22Rv1 (cell line): ENCODE data around the gene ATP1A4.

ENCODE experiments used
- H3K27ac ChIP-seq: fragments of 450-650 bp; 2 replicates; pipeline ENCODE4 v1.5.1; 2017
- ZFX ChIP-seq: fragments of 450-650 bp; IDR thresholded peaks from 2 replicates; pipeline ENCODE4 v1.6.1; 2017; ENCODE audit warnings: antibody characterized with exemption, borderline replicate concordance
- TF ChIP-seq, protein P1 (sequence below): fragments of 450-650 bp; IDR thresholded peaks from 2 replicates; pipeline ENCODE4 v1.5.1; 2017; ENCODE audit warnings: mild to moderate bottlenecking

Gene ATP1A4

GRCh38 chr1:160221089-160221488 is 69.7 kb downstream of the ATP1A4 start:
- no peak overlapping the region for H3K27ac ChIP-seq
- no peak for TF ChIP-seq ZFX
- TF ChIP-seq, protein P1, sequence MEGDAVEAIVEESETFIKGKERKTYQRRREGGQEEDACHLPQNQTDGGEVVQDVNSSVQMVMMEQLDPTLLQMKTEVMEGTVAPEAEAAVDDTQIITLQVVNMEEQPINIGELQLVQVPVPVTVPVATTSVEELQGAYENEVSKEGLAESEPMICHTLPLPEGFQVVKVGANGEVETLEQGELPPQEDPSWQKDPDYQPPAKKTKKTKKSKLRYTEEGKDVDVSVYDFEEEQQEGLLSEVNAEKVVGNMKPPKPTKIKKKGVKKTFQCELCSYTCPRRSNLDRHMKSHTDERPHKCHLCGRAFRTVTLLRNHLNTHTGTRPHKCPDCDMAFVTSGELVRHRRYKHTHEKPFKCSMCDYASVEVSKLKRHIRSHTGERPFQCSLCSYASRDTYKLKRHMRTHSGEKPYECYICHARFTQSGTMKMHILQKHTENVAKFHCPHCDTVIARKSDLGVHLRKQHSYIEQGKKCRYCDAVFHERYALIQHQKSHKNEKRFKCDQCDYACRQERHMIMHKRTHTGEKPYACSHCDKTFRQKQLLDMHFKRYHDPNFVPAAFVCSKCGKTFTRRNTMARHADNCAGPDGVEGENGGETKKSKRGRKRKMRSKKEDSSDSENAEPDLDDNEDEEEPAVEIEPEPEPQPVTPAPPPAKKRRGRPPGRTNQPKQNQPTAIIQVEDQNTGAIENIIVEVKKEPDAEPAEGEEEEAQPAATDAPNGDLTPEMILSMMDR = no peak

DNA sequence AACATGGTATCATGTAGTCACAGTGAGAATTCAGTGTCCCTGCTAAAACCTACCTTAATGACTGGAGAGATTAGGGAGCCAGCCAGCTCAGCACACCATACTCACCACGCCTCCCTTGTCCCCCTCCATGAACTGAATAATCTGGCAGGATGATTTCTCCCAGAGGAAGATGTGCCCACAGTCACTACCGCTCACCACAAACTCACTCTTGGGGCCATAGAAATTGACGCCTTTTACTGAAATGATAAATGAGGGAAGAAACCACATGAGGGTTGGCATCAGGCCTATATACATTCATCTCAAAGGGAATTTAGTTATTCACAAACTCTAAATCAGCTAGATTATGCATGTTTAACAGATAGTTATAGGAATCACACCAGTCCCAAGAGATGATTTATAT is 71.1 kb downstream of the ATP1A4 start:
- no peak overlapping the region for H3K27ac ChIP-seq
- TF ChIP-seq, protein P1 = no peak
- no peak for TF ChIP-seq ZFX

- no peak overlapping the region for H3K27ac ChIP-seq
- TF ChIP-seq, protein P1 = no peak
- TF ChIP-seq ZFX = no peak
These were observed 73.2 kb downstream of the ATP1A4 start for GRCh38 chr1:160224606-160225005.

- TF ChIP-seq, protein P1 = no peak
- no peak for TF ChIP-seq ZFX
- H3K27ac ChIP-seq = no peak overlapping the region
These were observed 73.9 kb downstream of the ATP1A4 start for GRCh38 chr1:160225345-160225744.

DNA sequence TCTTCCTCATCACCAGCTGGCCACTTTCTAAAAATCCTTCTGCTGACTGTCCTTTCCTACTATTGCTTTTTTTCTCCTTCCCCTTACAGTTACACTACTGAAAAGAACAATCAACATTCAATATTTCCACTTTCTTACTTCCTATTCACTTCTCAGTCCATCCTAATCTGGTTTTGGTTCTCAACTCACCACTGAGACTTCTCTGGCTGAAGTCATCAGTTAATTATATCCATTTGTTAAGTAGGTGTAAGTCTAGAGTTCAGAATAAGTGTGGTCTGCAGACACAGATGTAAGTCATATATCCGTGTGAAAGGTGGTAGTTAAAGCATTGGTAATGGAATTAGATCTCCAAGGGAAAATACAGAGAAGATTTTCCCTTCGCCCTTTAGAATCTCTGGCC is 75.2 kb downstream of the ATP1A4 start:
- H3K27ac ChIP-seq = 0 out of 2 replicates have a peak overlapping the region, but pooled peaks have one; percentile 3

DNA sequence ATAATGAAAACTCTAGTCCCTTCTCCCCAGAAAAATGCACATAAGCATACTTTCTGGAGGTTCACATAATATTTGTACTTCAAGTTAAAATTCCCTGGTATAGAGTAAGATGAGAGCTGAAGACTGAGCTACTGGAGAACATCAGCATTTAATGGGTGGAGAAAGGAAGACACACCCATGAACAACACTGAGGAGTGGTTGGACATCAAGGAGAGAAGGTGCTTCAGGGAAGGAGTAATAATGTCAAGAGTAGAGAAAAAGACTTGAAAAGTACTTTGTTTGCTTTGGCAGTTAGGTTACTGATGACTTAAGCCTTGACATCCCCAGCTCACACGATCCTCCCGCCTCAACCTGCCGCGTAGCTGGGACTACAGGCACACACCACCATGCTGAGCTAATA is 75.6 kb downstream of the ATP1A4 start:
- no peak for TF ChIP-seq ZFX
- TF ChIP-seq, protein P1 = no peak

More for the DNA sequence above, 75.2 kb downstream of the ATP1A4 start:
- TF ChIP-seq, protein P1 = no peak
- no peak for TF ChIP-seq ZFX

GRCh38 chr1:160227561-160227960 is 76.2 kb downstream of the ATP1A4 start:
- no peak overlapping the region for H3K27ac ChIP-seq

More for the DNA sequence above, 75.6 kb downstream of the ATP1A4 start:
- H3K27ac ChIP-seq = 0 out of 2 replicates have a peak overlapping the region, but pooled peaks have one; percentile 3

More at GRCh38 chr1:160227561-160227960, 76.2 kb downstream of the ATP1A4 start:
- TF ChIP-seq ZFX = no peak
- TF ChIP-seq, protein P1 = no peak
